Measurements from ENCODE around the gene ZNF576. TPM values are rescaled to one million over a fixed set of nuclear protein-coding genes. Genes with fewer than 3 reads are reported as not detected.
"Not testable (repeated sequence)": the region's sequence is repeated elsewhere in the genome, so short reads cannot be mapped to it uniquely, and the experiment has no call there.

Gene ZNF576
- total RNA-seq, result 10 to 100 TPM in 3 of 4 donors, 1 to 10 TPM in 1; 4.8 to 16.8 (median 14.3) TPM

GRCh38 chr19:43595999-43596841, at the start of gene ZNF576, which contains the start of gene IRGQ:
ZNF576 (plus strand) TSS chr19:43596595; CDS start chr19:43597109, 514 bp downstream.
IRGQ (minus strand) TSS chr19:43596134; CDS start chr19:43595338, 796 bp downstream.
- WGBS, 2 donors, result 0% methylated on average over 55 to 60 of the region's 60 CpGs
- DNase-seq (ENCODE audit: low spot score in 2 of 2), result peak; percentile 100
- TF ChIP-seq POLR2A (IDR thresholded peaks at IDR 0.05), result no peak
- TF ChIP-seq, protein P1, sequence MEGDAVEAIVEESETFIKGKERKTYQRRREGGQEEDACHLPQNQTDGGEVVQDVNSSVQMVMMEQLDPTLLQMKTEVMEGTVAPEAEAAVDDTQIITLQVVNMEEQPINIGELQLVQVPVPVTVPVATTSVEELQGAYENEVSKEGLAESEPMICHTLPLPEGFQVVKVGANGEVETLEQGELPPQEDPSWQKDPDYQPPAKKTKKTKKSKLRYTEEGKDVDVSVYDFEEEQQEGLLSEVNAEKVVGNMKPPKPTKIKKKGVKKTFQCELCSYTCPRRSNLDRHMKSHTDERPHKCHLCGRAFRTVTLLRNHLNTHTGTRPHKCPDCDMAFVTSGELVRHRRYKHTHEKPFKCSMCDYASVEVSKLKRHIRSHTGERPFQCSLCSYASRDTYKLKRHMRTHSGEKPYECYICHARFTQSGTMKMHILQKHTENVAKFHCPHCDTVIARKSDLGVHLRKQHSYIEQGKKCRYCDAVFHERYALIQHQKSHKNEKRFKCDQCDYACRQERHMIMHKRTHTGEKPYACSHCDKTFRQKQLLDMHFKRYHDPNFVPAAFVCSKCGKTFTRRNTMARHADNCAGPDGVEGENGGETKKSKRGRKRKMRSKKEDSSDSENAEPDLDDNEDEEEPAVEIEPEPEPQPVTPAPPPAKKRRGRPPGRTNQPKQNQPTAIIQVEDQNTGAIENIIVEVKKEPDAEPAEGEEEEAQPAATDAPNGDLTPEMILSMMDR (IDR thresholded peaks at IDR 0.05), result peak in 1 of 3 donors; percentile 26
- H3K4me3 ChIP-seq (ENCODE audit: low read depth, poor library complexity, severe bottlenecking), result peak within 1 kb of the TSS; percentile 53
- intact Hi-C loops (cut with DNase I; ENCODE audit: low total_unique reads), result no loop called here

DNA sequence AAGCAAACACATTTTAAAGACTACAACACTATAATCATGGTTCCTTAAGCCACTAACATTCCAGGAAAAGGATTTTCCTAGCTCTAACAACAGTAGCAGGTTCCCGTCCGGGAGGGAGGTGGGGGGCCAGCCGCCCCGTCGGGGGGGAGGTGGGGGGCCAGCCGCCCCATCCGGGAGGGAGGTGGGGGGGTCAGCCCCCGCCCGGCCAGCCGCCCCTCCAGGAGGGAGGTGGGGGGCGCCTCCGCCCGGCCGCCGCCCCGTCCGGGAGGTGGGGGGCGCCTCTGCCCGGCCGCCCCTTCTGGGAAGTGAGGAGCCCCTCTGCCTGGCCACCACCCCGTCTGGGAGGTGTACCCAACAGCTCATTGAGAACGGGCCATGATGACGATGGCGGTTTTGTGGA, 48.5 kb upstream of the ZNF576 start:
- DNase-seq (ENCODE audit: low spot score in 2 of 2); intact Hi-C loops (cut with DNase I; ENCODE audit: low total_unique reads); H3K4me3 ChIP-seq (ENCODE audit: low read depth, poor library complexity, severe bottlenecking): not testable (repeated sequence)
- WGBS, 2 donors, result 84 to 91% methylated on average over 2 to 5 of the region's 24 CpGs

DNA sequence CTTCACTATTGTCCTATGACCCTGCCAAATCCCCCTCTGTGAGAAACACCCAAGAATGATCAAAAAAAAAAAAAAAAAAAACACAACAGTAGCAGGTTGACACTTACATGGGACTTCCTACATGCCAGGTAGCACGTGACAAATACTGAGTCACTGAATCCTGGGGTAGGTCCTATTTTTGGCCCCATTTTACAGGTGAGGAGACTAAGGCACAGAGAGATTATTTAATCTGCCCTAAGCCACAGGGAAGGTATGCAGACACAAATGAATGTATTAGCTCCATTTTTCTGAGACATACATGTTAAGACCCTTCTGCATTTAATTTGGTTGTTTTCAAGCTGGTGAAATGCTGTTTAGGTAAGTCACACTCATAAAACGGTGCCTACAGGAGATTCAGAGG, 47.7 kb upstream of the ZNF576 start:
- WGBS, 2 donors, result 87 to 93% methylated on average over 2 of the region's 2 CpGs
- DNase-seq (ENCODE audit: low spot score in 2 of 2), result no peak
- H3K4me3 ChIP-seq (ENCODE audit: low read depth, poor library complexity, severe bottlenecking), result no peak overlapping the region
- TF ChIP-seq, protein P1 (IDR thresholded peaks at IDR 0.05), result no peak
- TF ChIP-seq POLR2A (IDR thresholded peaks at IDR 0.05), result no peak
- intact Hi-C loops (cut with DNase I; ENCODE audit: low total_unique reads), result no loop called here

- 92 to 97% methylated on average over 23 of the region's 23 CpGs for WGBS, 2 donors
- DNase-seq (ENCODE audit: low spot score in 2 of 2), result no peak
- intact Hi-C loops (cut with DNase I; ENCODE audit: low total_unique reads), result no loop called here
- H3K4me3 ChIP-seq (ENCODE audit: low read depth, poor library complexity, severe bottlenecking), result no peak overlapping the region
- TF ChIP-seq, protein P1 (IDR thresholded peaks at IDR 0.05), result no peak
- TF ChIP-seq POLR2A (IDR thresholded peaks at IDR 0.05), result no peak
Observed at GRCh38 chr19:43551399-43552197, 44.8 kb upstream of the ZNF576 start.

- TF ChIP-seq, protein P1 (IDR thresholded peaks at IDR 0.05), result no peak
- no peak overlapping the region for H3K4me3 ChIP-seq (ENCODE audit: low read depth, poor library complexity, severe bottlenecking)
- intact Hi-C loops (cut with DNase I; ENCODE audit: low total_unique reads), result no loop called here
- 82 to 100% methylated on average over 3 of the region's 3 CpGs for WGBS, 2 donors
- DNase-seq (ENCODE audit: low spot score in 2 of 2), result no peak
Observed at GRCh38 chr19:43552198-43552450, 44.3 kb upstream of the ZNF576 start.

DNA sequence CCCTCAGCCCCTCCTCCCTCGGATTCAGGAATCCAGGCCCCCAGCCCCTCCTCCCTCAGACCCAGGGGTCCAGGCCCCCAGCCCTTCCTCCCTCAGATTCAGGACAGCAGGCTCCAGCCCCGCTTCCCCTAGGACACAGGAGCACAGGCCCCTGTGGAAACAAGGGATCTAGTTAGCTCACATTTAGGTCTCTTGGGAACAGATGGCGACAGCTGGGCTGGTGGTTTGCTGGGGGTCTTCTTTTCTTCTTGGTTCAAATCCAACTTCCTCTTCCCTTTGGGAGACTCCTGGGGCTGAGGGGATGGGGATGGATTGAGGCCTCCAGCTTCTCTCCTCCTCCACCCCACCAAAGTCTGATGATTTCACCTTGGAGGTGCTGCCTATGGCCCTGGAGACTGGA, 43.8 kb upstream of the ZNF576 start:
- 64 to 94% methylated on average over 3 of the region's 3 CpGs for whole genome bisulfite sequencing, 2 donors
- H3K4me3 ChIP-seq (ENCODE audit: low read depth, poor library complexity, severe bottlenecking), result no peak overlapping the region
- TF ChIP-seq POLR2A (IDR thresholded peaks at IDR 0.05), result no peak
- TF ChIP-seq, protein P1 (IDR thresholded peaks at IDR 0.05), result no peak
- intact Hi-C loops (cut with DNase I; ENCODE audit: low total_unique reads), result no loop called here
- no peak for DNase-seq (ENCODE audit: low spot score in 2 of 2)

All from lower leg skin (tissue), 4 donors.